Pons (tissue), 1 donor: ENCODE measurements around the gene NHLH1.

ENCODE experiments used
- DNase-seq: peaks from one replicate; pipeline ENCODE4 v3.0.0-alpha.2; 2016; ENCODE audit warnings: low spot score

NHLH1 gene

DNA sequence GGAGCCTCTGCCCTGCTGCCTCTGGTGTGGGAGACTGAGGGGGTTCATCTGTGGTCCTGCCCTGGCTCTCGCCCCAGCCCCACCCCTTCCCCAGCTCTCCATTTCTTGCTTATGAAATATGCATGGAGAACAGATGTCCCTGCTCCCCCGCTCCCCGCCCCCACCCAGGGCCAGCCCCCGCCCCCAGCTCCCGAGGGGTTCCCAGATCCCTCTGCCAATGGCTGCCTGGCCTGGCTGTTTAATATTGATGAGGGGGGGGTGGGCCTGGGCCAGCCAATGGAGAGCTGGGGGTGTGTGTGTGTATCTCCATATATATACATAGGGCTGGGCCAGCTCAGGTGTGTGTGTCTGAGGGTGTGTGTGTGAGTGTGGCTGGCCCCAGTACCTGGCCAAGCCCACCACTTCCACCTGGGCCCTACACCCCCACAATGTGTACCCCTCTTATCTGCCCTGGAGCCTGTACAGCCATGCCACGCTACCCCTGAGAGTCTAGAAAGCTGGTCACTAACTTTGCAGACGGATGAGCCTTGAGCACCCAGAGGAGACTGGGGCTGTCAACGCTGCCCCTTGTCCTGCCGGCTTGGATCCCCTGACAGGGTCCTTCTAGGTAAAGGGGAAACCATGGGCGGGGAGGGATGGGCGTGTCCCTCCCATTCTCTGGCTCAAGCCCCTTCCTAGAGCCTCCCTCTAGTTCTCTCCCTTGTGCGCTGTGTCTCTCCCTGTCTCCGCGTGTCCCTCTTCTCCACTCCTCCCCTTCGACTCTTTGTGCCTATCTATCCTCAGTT, at the start of gene NHLH1:
Gene NHLH1, plus strand, starts transcription at position 341 of the 785 bp plus-strand sequence. CDS start 3,661 bp downstream, outside the sequence.
- no peak for DNase-seq

- no peak for DNase-seq
Observed at GRCh38 chr1:160322831-160323230, 44.0 kb upstream of the NHLH1 start.

DNA sequence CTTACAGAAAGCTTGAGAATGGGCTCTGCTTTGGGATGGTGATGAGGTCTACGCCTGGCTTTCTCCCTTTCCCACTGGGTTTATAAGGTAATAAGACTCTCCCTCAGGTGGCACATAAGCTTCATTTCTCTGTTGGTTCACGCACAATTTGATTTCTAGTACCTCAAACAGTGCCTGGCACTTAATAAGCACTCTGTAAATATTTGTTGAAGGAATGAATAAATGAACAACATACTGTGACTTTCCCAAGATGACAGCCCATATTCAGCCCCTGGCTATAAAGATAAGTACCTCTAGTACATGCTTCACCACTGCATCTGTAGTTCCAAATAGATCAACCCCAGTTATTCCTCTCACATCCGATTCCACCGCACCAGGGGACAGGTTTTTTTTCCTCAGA, 41.6 kb upstream of the NHLH1 start:
- DNase-seq = no peak

DNA sequence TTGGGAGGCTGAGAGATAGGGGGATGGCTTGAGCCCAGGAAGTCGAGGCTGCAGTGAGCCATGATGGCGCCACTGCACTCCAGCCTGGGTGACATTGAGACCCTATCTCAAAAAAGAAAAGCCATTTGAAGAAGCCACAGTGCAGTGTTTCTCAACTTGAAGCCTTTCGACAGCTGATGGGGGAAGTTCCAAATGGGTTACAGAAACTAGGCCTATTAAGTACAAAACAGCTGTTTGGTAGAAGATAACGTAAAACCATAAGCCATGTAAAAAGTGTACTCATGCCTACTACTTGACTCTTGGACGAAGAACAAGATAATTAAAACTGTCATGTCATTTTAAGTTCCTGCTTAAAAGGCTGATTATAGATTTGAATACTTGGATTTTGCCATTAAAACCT, 40.5 kb upstream of the NHLH1 start:
- DNase-seq = no peak

- peak; percentile 96 for DNase-seq
Observed at GRCh38 chr1:160328184-160328583, 38.7 kb upstream of the NHLH1 start.

GRCh38 chr1:160330119-160330518, 36.8 kb upstream of the NHLH1 start:
- DNase-seq = peak; percentile 77

- DNase-seq = no peak
Observed at GRCh38 chr1:160332516-160332915, 34.4 kb upstream of the NHLH1 start.

DNA sequence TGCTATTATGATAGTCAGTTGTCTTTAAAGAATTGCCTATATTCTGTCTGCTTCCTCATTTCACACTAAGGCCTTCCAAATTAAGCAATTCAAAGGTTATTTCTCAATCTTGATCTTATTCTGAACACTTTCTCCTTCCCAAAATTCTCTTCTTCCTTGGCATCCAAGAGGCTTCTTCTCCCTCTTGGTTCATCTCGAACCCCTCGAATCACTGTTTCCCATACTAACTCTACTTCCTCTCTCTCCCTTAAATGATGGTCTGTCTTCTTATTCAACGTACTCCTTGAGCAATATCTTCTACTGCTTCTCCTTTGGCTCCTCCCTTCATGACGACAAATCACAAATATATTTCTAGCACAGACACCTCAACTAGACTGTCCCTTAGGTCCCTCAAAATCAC, 28.3 kb upstream of the NHLH1 start:
- peak; percentile 44 for DNase-seq

GRCh38 chr1:160340146-160340545, 26.7 kb upstream of the NHLH1 start:
- DNase-seq = no peak

DNA sequence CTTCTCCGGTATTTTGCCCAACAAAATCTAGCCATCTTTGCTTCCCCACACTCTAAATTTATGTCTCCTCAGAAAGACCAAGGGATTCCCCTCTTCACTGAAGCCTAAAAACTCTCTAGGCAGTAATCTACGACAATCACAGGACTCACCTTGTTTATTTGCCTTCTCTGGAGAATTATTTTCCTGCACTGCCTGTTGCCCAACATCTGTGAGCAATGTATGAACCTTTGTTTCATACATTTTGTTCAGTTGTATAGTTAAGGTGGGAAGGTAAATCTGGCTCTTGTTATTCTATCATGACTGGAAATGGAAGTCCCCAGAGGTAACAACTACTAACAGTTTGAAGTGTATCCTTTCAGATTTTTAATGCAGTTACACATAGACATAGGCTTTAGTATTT, 26.0 kb upstream of the NHLH1 start:
- DNase-seq = no peak

- DNase-seq = peak; percentile 33
Observed at GRCh38 chr1:160342526-160342925, 24.3 kb upstream of the NHLH1 start.

- peak; percentile 94 for DNase-seq
Observed at GRCh38 chr1:160342953-160343869, 23.7 kb upstream of the NHLH1 start, which contains the start of the genes COPA and NCSTN. COPA (minus strand) TSS chr1:160343250; CDS start chr1:160343170, 80 bp downstream. NCSTN (plus strand) TSS chr1:160343383; CDS start chr1:160343397, 14 bp downstream.

- no peak for DNase-seq
Observed at GRCh38 chr1:160344241-160344640, 22.6 kb upstream of the NHLH1 start.

DNA sequence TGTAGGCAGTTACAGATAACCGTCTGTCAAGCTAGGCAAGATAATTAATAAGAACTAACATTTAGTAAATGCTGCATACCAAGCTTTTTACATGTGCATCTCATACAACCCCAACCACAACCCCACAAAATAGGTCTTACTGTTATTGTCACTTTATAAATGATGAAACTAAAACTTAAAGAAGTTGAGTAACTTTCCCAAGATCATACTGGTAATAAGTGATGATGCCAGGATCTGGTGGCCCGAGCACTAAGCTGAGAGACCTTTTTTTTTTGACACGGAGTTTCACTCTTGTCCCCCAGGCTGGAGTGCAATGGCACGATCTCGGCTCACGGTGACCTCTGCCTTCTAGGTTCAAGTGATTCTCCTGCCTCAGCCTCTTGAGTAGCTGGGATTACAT, 21.9 kb upstream of the NHLH1 start:
- no peak for DNase-seq

- no peak for DNase-seq
Observed at GRCh38 chr1:160346463-160346862, 20.4 kb upstream of the NHLH1 start.

GRCh38 chr1:160346958-160347357, 19.9 kb upstream of the NHLH1 start:
- DNase-seq = peak; percentile 53

GRCh38 chr1:160351629-160352028, 15.2 kb upstream of the NHLH1 start:
- no peak for DNase-seq

DNA sequence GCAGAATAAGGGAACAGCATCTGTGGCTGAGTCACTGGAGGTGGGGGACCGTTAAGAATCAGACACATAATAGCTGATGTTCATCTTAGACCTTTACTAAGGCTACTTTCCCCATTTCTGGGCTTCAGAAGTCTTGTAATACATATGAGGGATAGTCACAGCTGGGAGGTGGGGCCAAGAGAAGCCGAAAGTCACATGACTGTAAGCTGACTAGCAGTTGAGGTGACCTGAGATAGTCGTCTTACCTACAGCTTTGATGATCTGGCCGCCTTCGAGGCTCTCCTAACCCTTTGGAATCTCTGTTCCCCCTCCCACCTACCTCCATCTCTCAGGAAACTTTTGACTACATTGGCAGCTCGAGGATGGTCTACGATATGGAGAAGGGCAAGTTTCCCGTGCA, 14.3 kb upstream of the NHLH1 start:
- DNase-seq = no peak

DNA sequence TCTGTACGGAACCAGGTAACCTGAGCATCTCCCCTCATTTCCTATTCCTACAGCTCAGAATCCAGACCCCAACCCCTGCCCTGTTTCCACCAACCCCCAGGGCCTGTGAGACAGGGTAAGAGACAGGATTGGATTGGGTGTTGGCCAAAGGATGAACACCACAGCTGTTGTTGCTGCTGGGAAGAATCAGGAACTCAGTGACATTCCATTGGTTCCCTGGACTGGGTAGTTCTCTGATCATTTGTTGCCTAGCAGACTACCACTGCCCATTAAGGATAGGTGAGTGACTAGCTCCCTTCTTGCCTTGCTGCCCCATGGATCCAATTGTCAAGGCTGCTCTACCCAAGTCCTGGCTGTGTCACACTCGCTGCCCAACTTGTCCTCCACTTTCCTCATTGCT, 13.6 kb upstream of the NHLH1 start:
- DNase-seq = peak; percentile 73

DNA sequence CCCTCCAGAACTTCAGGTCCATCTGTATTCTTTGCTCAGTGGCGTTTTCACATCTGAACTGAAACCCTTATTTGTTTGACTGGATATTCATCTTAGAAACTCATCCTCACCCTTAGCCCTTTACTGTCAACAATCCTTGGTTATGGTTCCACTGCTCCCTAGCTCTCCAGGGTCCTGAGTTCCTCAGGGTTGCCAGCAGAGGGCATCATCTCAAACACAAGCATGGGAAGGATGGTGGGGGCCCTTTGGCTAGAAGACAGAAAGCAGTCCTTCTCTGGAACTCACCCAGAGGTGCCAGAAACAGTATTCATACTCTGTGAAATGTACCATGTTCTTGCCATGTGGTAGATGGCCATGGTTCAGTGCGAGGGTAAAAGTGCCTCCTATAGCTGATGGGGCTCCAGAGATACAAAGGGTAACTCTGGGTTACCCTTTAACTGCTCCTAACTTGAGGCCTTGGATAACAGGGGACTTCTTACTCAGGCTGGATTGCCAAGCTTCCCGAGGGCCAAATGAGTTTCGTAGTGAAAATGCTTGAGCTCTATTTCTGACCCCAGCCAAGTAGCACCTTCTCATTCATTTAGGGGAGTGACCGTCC, 12.4 kb upstream of the NHLH1 start:
- no peak for DNase-seq

DNA sequence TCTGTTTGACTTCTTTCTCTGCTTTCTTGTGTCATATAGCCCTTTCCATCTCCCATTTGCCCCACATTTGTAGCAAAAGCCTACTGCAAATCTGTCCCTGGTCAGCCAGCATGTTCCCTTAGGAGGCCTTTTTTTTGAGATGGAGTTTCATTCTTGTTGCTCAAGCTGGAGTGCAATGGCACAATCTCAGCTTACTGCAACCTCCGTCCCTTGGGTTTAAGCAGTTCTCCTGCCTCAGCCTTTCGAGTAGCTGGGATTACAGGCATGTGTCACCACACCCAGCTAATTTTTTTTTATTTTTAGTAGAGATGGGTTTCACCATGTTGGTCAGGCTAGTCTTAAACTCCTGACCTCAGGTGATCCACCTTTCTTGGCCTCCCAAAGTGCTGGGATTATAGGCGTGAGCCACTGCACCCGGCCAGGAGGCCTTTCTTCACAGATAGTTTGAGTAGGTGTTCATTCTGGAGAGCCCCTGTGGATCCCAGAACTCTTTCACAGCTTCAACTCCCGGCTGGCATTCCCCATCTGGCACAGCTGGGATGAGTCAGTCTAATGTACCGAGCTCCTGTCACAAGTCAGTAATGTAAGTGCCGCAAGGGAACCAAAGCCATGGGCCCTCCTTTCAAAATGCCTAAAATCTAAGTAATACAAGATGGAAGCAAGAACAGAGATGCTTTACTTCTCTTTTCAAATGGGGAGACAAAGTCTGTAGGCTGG, 9.4 kb upstream of the NHLH1 start:
- no peak for DNase-seq

GRCh38 chr1:160358073-160358472, 8.8 kb upstream of the NHLH1 start:
- DNase-seq = no peak
